HG03039 (cell line): ENCODE measurements around the gene RHOB.

Experiments used
- ATAC-seq: cut with Tn5 transposase; IDR thresholded peaks from one replicate; pipeline ENCODE4 v1.9.1; 2021; ENCODE audit warnings: mild to moderate bottlenecking, moderate library complexity; ENCODE audit not compliant: unreplicated experiment

RHOB gene

GRCh38 chr2:20472569-20472968 is 25.7 kb downstream of the RHOB start:
- no peak for ATAC-seq

- ATAC-seq = no peak
Observed at GRCh38 chr2:20473128-20473527, 26.3 kb downstream of the RHOB start.

- ATAC-seq = no peak
Observed at GRCh38 chr2:20474757-20475566, 28.1 kb downstream of the RHOB start.

DNA sequence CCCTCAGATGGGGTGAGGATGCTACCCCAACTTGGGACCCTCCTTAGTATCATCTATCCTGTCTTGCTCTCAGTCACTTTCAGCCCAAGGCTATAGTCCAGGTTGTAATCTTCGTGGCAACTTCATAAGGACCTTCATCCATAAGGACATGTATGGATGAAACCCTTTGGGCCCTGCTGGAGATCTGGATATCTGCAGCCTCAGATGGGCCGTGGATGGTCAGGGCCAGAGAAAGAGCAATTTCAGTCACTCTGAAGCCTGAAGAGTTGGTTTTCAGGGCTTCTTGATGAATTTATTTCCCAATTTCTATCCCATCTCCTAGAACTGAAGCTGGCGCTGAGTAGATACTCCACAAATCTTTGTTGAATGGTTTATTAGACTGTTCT is 28.7 kb downstream of the RHOB start:
- no peak for ATAC-seq

DNA sequence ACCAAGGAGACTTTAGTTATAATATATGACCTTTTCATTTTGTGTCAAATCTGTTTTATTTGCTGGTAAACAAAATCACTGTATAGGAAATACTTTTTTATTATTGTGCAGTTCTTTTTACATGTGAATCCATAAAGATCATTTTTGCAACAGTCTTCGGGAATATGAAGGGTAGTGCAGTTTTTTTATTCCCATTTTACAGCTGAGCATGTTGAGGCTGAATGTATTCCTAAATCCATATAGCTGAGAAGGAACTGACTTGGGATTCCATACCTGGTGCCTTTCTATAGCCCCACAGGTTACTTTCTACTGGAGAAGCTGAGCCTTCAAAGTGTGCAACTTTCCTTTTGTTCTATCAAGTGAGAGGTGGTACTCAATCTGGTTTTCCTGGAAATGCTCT is 29.6 kb downstream of the RHOB start:
- ATAC-seq = no peak

DNA sequence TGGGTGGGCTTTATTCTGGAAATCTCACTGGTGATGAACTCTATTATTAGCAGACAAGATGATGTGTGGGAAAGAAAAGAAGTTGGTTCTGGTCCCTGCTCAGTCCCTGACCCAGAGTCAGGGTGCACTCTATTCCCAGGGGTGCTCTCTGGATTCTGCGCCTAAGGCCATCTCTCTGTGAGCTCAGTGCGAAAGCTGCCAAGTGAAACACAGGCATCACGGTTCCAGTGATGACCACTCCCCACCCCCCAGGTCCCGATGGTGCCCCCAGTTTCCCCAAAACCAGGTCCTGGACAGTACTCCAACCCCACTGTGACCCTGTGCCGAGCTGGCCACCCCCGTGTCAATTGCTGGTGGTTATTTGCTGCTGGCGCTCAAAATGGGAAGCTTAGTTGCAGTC is 30.1 kb downstream of the RHOB start:
- no peak for ATAC-seq

GRCh38 chr2:20478961-20479360 is 32.1 kb downstream of the RHOB start:
- no peak for ATAC-seq

DNA sequence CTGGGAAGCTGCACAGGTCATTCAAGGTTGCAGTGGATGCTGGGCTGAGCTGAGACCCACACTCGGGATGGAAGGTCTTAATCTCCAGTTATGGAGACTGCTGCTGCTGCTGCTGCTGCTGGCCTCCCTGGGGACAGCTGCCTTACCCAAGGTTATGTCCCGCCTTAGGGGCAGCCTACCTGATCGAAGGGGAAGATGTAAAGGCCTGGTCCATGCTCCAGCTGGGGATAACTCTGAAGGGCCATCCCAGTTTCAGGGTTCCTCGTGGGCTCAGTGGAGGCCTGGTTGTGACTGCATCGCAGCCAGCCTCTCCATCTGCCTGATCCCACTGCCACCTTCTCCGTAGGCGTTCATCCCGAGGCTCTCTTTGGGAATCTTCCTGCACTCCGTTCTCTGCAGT is 33.0 kb downstream of the RHOB start:
- ATAC-seq = no peak

DNA sequence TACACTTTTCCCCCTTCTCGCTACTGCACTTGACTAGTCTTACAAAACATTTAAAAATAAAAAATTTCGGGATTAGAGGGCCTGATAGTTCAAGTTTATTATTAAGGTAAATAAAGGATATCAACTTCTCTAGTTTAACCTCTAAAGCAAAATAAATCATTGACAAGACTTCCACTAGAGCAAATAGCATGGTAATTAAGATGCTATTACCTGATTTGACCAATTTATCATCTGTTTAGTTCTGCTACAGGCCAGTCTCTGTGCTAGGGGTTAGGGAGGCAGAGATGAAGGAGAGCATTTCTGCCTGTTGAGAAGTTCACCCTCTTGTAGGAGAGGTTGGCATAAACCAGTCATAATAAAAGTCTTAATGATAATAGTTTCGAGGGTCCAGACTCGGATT is 34.0 kb downstream of the RHOB start:
- no peak for ATAC-seq

DNA sequence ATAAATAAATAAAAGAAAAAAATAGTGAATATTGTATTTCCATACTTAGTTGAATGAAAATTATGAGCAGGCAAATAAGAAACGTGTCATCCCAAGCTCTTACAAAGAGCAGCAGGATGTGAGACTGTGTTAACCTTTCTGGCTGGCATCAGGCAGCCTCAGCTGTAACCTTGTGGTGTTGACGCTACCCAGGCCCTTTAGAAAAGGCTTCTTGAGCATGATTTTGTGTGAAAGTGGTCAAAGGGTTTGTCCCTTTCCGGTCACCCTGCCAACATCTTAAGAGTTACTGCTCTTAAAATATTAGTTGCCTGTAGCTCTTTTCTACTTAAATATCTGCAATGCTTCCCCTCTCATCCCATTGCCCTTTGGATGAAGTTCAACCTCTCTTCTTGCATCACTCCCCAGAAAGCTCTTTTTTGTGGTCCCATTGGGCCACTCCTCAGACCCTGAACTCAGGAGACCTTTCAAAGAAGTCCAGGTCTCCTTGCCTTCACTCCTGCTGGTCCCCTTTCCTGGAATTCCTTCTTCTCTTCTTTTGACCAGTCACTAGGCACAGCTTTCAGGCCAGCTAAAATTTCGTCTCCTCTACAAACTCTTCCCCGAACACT is 35.0 kb downstream of the RHOB start:
- ATAC-seq = no peak

DNA sequence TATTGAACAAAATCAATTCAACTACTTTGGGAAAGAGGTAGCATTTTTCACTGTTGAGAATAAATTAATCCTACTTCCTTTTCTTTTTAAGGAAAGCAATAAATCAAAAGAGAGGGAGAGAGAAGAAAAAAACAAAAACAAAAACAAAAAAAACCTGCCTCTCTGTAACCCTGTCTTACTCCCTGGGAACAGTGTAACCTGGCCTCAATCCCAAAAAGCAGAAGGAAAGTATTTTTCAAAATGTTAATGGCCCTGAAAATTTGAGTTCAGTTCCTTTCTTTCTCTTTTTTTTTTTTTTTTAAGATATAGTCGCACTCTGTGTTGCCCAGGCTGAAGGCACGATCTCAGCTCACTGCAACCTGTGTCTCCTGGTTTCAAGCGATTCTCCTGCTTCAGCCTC is 35.9 kb downstream of the RHOB start:
- no peak for ATAC-seq

- ATAC-seq = no peak
Observed at GRCh38 chr2:20483194-20483895, 36.5 kb downstream of the RHOB start.

DNA sequence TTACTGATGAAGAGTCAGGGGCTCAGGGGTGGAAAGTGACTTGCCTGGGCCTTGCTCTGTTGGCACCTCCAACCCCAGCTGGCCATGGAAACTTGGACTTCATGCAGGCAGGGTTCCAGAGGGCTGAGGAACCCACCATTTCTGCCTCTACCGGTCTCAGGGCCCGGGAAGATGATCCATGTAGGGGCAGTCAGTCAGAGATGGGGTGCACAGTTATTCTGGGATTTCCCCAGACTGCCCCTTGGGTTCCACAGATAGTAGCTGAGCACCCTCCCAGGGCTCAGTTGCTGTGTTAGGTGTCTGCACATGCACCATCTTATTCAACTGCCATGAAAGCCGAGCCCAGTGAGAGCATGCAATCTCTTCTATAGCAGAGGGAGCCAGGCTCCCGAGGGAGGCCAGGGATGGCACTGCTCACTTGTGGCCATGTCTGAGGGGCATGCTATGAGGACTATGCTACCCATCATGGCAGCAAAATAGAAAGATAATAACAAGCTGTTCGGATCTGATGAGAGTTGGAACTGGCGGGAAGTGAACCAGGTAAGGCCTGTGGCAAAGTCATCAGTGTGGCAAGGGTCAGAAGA is 37.3 kb downstream of the RHOB start:
- no peak for ATAC-seq

GRCh38 chr2:20484810-20485611 is 38.1 kb downstream of the RHOB start:
- no peak for ATAC-seq

DNA sequence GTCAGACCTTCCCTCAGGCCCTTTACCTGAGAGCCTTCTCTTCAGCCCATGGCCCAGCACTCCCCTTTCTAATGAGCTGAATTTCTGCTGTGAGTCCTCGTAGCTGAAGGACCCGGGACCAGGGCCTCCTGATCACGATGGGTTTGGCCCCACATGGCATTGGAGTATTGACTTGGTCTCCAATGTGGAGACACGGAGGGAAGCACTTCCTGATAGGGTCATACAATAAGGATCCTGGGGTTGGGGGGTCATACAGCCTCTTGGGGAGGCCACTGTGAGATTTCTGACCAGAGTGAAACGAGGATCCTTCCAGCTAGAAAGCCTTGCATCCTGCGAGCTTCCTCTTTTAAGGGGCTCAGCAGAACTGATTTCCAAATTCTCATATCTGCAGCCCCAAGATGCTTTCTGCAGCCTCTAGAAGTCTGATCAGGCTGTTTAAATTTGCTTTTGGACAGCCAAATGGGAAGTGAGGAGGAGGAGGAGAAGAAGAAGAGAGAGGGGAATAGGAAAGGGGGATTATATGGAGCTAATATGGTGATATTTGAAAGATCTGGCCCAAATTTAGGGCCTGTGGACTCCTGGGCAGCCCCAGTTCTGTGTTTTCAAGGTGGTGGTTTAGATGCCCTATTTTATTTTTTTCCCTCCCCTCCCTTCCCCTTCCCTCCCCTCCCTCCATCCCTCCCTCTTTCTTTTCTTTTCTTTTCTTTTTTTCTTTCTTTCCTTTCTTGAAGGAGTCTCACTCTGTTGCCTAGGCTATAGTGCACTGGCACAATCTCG is 38.9 kb downstream of the RHOB start:
- ATAC-seq = no peak

DNA sequence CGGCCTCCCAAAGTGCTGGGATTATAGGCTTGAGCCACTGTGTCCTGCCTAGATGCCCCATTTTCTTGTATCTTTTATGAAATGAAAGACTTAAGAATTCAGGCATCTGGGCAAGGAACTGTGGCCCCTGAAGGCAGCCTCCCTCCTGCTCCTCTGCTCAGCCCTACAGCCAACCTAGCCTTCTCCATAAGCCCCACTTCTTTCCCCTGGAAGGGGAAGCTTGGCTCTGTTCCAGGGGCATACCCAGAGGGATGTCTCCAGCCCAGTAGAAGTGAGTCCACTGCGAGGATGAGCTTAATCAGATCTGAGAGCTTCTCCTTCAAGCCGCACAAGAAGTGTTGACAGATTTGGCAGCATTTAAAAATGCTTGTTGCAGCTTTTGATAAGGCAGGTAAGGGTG is 39.7 kb downstream of the RHOB start:
- ATAC-seq = no peak

DNA sequence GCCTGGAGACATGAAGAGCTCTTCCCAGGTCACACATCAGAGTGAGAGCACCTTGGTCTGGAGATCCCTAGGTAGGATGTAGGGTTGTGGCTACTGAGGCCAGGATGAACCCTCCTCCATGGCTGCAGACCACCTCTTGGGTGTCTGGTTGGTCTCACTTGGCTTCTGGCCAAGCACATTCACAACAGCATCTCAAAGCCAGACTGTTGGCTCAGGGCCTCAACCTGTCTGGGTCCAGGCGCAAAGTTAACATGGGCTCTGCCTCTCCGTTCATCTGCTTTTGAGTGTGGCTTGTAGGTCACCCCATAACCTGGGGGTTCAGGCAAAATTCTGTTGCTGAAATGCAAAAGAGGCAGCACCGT is 40.1 kb downstream of the RHOB start:
- ATAC-seq = no peak

GRCh38 chr2:20487392-20488174 is 40.7 kb downstream of the RHOB start:
- ATAC-seq = no peak

GRCh38 chr2:20488201-20488641 is 41.3 kb downstream of the RHOB start:
- no peak for ATAC-seq
